ENCODE measurements around the gene RNF220. TPM values are rescaled to one million over a fixed set of nuclear protein-coding genes. Genes with fewer than 3 reads are reported as not detected.

Gene RNF220
- total RNA-seq, 1 experiment from 2014 or later: 66.6 TPM

GRCh38 chr1:44433209-44433608, 28.2 kb downstream of the RNF220 start:
- Histone ChIP-seq H3K27me3 (ENCODE audit: low read length) (peaks cover 4% of the 10 kb centered on the region; the same call in 1 of the 2 replicates), H3K79me2 (ENCODE audit: low read length) (no peaks in the 10 kb centered on the region), H4K20me1 (ENCODE audit: low read length) (no peaks in the 10 kb centered on the region), H3K9me2 (replicated peaks; ENCODE audit: low read length) (no peaks in the 10 kb centered on the region), H2AFZ (ENCODE audit: low read length) (0 out of 2 replicates have a peak overlapping the region, but pooled peaks have one; percentile 51), H3K9ac (ENCODE audit: low read length) (no peak overlapping the region), H3K9me3 (ENCODE audit: low read length) (no peaks in the 10 kb centered on the region), H3F3A (ENCODE audit: low read length, unreplicated experiment) (no peaks in the 10 kb centered on the region), H3K4me3 (ENCODE audit: low read length) (no peak overlapping the region), H3K36me3 (ENCODE audit: low read depth, low read length) (no peaks in the 10 kb centered on the region), H3K27ac (ENCODE audit: low read length) (no peak overlapping the region), H3K4me1 (ENCODE audit: insufficient read depth, low read length) (no peaks in the 10 kb centered on the region), H3K4me2 (ENCODE audit: low read length) (no peak overlapping the region)
- DNase-seq (peak; percentile 7), ATAC-seq (no peak)
- intact Hi-C loops (cut with micrococcal nuclease): no loop called here
- TF ChIP-seq, protein P1, sequence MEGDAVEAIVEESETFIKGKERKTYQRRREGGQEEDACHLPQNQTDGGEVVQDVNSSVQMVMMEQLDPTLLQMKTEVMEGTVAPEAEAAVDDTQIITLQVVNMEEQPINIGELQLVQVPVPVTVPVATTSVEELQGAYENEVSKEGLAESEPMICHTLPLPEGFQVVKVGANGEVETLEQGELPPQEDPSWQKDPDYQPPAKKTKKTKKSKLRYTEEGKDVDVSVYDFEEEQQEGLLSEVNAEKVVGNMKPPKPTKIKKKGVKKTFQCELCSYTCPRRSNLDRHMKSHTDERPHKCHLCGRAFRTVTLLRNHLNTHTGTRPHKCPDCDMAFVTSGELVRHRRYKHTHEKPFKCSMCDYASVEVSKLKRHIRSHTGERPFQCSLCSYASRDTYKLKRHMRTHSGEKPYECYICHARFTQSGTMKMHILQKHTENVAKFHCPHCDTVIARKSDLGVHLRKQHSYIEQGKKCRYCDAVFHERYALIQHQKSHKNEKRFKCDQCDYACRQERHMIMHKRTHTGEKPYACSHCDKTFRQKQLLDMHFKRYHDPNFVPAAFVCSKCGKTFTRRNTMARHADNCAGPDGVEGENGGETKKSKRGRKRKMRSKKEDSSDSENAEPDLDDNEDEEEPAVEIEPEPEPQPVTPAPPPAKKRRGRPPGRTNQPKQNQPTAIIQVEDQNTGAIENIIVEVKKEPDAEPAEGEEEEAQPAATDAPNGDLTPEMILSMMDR (conservative IDR thresholded peaks at IDR 0.05; ENCODE audit: low read depth, low read length): no peak
- TF ChIP-seq EZH2phosphoT487 (IDR thresholded peaks at IDR 0.05; ENCODE audit: borderline replicate concordance, low read length): no peak
- TF ChIP-seq EZH2 (IDR thresholded peaks at IDR 0.05; ENCODE audit: low read length, unreplicated experiment): no peak
- POLR2A ChIA-PET (ENCODE audit: unreplicated experiment): no interaction called here
- CTCF ChIA-PET: no interaction called here
- no TSS peak for BruUV-seq (replicated peaks)

- H2AFZ ChIP-seq (ENCODE audit: low read length): no peak overlapping the region
- ChIA-PET CTCF (no interaction called here), POLR2A (ENCODE audit: unreplicated experiment) (no interaction called here)
These were observed 31.5 kb downstream of the RNF220 start for GRCh38 chr1:44436401-44437106.

GRCh38 chr1:44437107-44437716, 32.2 kb downstream of the RNF220 start:
- Histone ChIP-seq H3K79me2 (ENCODE audit: low read length) (no peaks in the 10 kb centered on the region), H3K36me3 (ENCODE audit: low read depth, low read length) (no peaks in the 10 kb centered on the region), H4K20me1 (ENCODE audit: low read length) (no peaks in the 10 kb centered on the region), H3K9me2 (replicated peaks; ENCODE audit: low read length) (no peaks in the 10 kb centered on the region), H3K4me3 (ENCODE audit: low read length) (no peak overlapping the region), H3K27me3 (ENCODE audit: low read length) (no peaks in the 10 kb centered on the region), H3F3A (ENCODE audit: low read length, unreplicated experiment) (no peaks in the 10 kb centered on the region), H3K4me2 (ENCODE audit: low read length) (no peak overlapping the region), H3K27ac (ENCODE audit: low read length) (no peak overlapping the region), H3K9me3 (ENCODE audit: low read length) (no peaks in the 10 kb centered on the region), H3K4me1 (ENCODE audit: insufficient read depth, low read length) (no peaks in the 10 kb centered on the region), H3K9ac (ENCODE audit: low read length) (no peak overlapping the region), H2AFZ (ENCODE audit: low read length) (no peak overlapping the region)
- ATAC-seq: no peak
- ChIA-PET POLR2A (ENCODE audit: unreplicated experiment) (no interaction called here), CTCF (no interaction called here)
- BruUV-seq (replicated peaks): no TSS peak
- DNase-seq: no peak
- TF ChIP-seq, protein P1 (conservative IDR thresholded peaks at IDR 0.05; ENCODE audit: low read depth, low read length): no peak
- TF ChIP-seq EZH2 (IDR thresholded peaks at IDR 0.05; ENCODE audit: low read length, unreplicated experiment) (no peak), EZH2phosphoT487 (IDR thresholded peaks at IDR 0.05; ENCODE audit: borderline replicate concordance, low read length) (no peak)
- intact Hi-C loops (cut with micrococcal nuclease): no loop called here

More at GRCh38 chr1:44436401-44437106, 31.5 kb downstream of the RNF220 start:
- Histone ChIP-seq H3K36me3 (ENCODE audit: low read depth, low read length) (no peaks in the 10 kb centered on the region), H3K27me3 (ENCODE audit: low read length) (no peaks in the 10 kb centered on the region), H4K20me1 (ENCODE audit: low read length) (no peaks in the 10 kb centered on the region), H3K4me3 (ENCODE audit: low read length) (no peak overlapping the region), H3K4me1 (ENCODE audit: insufficient read depth, low read length) (no peaks in the 10 kb centered on the region), H3K9me2 (replicated peaks; ENCODE audit: low read length) (no peaks in the 10 kb centered on the region), H3K79me2 (ENCODE audit: low read length) (no peaks in the 10 kb centered on the region), H3K9ac (ENCODE audit: low read length) (no peak overlapping the region), H3K27ac (ENCODE audit: low read length) (no peak overlapping the region), H3K4me2 (ENCODE audit: low read length) (no peak overlapping the region), H3F3A (ENCODE audit: low read length, unreplicated experiment) (no peaks in the 10 kb centered on the region), H3K9me3 (ENCODE audit: low read length) (no peaks in the 10 kb centered on the region)
- BruUV-seq (replicated peaks): no TSS peak
- TF ChIP-seq EZH2 (IDR thresholded peaks at IDR 0.05; ENCODE audit: low read length, unreplicated experiment) (no peak), EZH2phosphoT487 (IDR thresholded peaks at IDR 0.05; ENCODE audit: borderline replicate concordance, low read length) (no peak)
- ATAC-seq (no peak), DNase-seq (no peak)
- intact Hi-C loops (cut with micrococcal nuclease): no loop called here
